ENCODE data around the gene PTK7. TPM values are rescaled to one million over a fixed set of nuclear protein-coding genes. Genes with fewer than 3 reads are reported as not detected.

The PTK7 gene
- total RNA-seq, 1 experiment from 2014 or later = 165 TPM

GRCh38 chr6:43180985-43181384, 104.9 kb downstream of the PTK7 start:
- ATAC-seq = peak; percentile 8

More at GRCh38 chr6:43180985-43181384, 104.9 kb downstream of the PTK7 start:
- Mint-ChIP-seq H3K27me3 (ENCODE audit: low read depth) (no peaks in the 10 kb centered on the region; the same call in 1 of the 2 replicates), H3K27ac (peak overlapping the region; percentile 71), H3K9me3 (no peaks in the 10 kb centered on the region), H3K4me3 (peak overlapping the region; percentile 89), H3K4me1 (peaks cover 20% of the 10 kb centered on the region), H3K36me3 (peaks cover 24% of the 10 kb centered on the region)
- TF ChIP-seq, protein P1, sequence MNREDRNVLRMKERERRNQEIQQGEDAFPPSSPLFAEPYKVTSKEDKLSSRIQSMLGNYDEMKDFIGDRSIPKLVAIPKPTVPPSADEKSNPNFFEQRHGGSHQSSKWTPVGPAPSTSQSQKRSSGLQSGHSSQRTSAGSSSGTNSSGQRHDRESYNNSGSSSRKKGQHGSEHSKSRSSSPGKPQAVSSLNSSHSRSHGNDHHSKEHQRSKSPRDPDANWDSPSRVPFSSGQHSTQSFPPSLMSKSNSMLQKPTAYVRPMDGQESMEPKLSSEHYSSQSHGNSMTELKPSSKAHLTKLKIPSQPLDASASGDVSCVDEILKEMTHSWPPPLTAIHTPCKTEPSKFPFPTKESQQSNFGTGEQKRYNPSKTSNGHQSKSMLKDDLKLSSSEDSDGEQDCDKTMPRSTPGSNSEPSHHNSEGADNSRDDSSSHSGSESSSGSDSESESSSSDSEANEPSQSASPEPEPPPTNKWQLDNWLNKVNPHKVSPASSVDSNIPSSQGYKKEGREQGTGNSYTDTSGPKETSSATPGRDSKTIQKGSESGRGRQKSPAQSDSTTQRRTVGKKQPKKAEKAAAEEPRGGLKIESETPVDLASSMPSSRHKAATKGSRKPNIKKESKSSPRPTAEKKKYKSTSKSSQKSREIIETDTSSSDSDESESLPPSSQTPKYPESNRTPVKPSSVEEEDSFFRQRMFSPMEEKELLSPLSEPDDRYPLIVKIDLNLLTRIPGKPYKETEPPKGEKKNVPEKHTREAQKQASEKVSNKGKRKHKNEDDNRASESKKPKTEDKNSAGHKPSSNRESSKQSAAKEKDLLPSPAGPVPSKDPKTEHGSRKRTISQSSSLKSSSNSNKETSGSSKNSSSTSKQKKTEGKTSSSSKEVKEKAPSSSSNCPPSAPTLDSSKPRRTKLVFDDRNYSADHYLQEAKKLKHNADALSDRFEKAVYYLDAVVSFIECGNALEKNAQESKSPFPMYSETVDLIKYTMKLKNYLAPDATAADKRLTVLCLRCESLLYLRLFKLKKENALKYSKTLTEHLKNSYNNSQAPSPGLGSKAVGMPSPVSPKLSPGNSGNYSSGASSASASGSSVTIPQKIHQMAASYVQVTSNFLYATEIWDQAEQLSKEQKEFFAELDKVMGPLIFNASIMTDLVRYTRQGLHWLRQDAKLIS (CRISPR knock-in tag; IDR thresholded peaks at IDR 0.05; ENCODE audit: borderline replicate concordance) = no peak
- TF ChIP-seq USF2 (CRISPR knock-in tag; IDR thresholded peaks at IDR 0.05) (no peak), ZNF138 (CRISPR knock-in tag; conservative IDR thresholded peaks at IDR 0.05) (no peak), ZNF121 (CRISPR knock-in tag; IDR thresholded peaks at IDR 0.05) (no peak), MAX (CRISPR knock-in tag; IDR thresholded peaks at IDR 0.05) (no peak), SMAD3 (CRISPR knock-in tag; IDR thresholded peaks at IDR 0.05; ENCODE audit: borderline replicate concordance) (no peak), JUN (CRISPR knock-in tag; IDR thresholded peaks at IDR 0.05) (no peak), KAT7 (CRISPR knock-in tag; IDR thresholded peaks at IDR 0.05; ENCODE audit: borderline replicate concordance) (no peak), HMGA2 (CRISPR knock-in tag; IDR thresholded peaks at IDR 0.05) (no peak), NR3C1 (CRISPR knock-in tag; conservative IDR thresholded peaks at IDR 0.05; ENCODE audit: low read depth) (no peak), RELA (CRISPR knock-in tag; IDR thresholded peaks at IDR 0.05; ENCODE audit: borderline replicate concordance) (no peak), CTCF (IDR thresholded peaks at IDR 0.05) (no peak), TP53 (CRISPR knock-in tag; IDR thresholded peaks at IDR 0.05) (no peak), PRDM15 (CRISPR knock-in tag; IDR thresholded peaks at IDR 0.05) (no peak), ATF1 (CRISPR knock-in tag; IDR thresholded peaks at IDR 0.05) (no peak)
- TF ChIP-seq, protein P2, sequence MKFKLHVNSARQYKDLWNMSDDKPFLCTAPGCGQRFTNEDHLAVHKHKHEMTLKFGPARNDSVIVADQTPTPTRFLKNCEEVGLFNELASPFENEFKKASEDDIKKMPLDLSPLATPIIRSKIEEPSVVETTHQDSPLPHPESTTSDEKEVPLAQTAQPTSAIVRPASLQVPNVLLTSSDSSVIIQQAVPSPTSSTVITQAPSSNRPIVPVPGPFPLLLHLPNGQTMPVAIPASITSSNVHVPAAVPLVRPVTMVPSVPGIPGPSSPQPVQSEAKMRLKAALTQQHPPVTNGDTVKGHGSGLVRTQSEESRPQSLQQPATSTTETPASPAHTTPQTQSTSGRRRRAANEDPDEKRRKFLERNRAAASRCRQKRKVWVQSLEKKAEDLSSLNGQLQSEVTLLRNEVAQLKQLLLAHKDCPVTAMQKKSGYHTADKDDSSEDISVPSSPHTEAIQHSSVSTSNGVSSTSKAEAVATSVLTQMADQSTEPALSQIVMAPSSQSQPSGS (CRISPR knock-in tag; IDR thresholded peaks at IDR 0.05; ENCODE audit: borderline replicate concordance, low read depth) = no peak
- ChIA-PET POLR2A (interaction anchor here (1.3 to 4.0 kb wide), 3 partner anchors 10 to 251 kb away, joined by 3 to 29 read pairs (median 4); partner anchors contain the start of gene SRF), CTCF (interaction anchor here (1.2 kb wide), 2 partner anchors 10 to 48 kb away, joined by 4 to 5 read pairs; partner anchors contain the start of genes DNPH1 and SRF)
- DNase-seq (ENCODE audit: low spot score) = no peak

All from WTC11 (cell line).